Peyer's patch (tissue), 4 donors: ENCODE results near the gene AUTS2. TPM values are rescaled to one million over a fixed set of nuclear protein-coding genes. Genes with fewer than 3 reads are reported as not detected.

Source experiments
- DNase-seq, 3 donors: peaks; one replicate each; pipeline ENCODE4 v3.0.0-alpha.2; 2017 to 2019
- H3K27ac ChIP-seq, 4 donors: fragments of 200-600 bp; sonication (generic); one replicate each; pipeline ENCODE4 v1.5.1; 2016 to 2019
- H3K27me3 ChIP-seq, 2 donors: fragments of 200-600 bp; sonication (generic); one replicate each; pipeline ENCODE4 v1.5.1; 2019
- H3K36me3 ChIP-seq, 3 donors: fragments of 200-600 bp; sonication (generic); one replicate each; pipeline ENCODE4 v1.5.1; 2016 to 2019
- H3K4me1 ChIP-seq, 4 donors: fragments of 200-600 bp; sonication (generic); one replicate each; pipeline ENCODE4 v1.5.1; 2016 to 2019
- H3K4me3 ChIP-seq, 4 donors: fragments of 200-600 bp; sonication (generic); 1 replicate in 3 of 4; 2 replicates in 1 of 4; pipeline ENCODE4 v1.5.1; 2016 to 2019; ENCODE audit warnings: mild to moderate bottlenecking in 1 of 4
- H3K9me3 ChIP-seq, 4 donors: fragments of 200-600 bp; sonication (generic); one replicate each; pipeline ENCODE4 v1.5.1; 2016 to 2019; ENCODE audit warnings: mild to moderate bottlenecking in 1 of 4
- CTCF ChIP-seq, 6 experiments: fragments of 450-650 bp in 4 of 6; fragments of 200-600 bp in 2 of 6; sonication (generic) in 1 of 6; IDR thresholded peaks; one replicate each; pipeline ENCODE4 v1.5.1; 2017 to 2019; ENCODE audit warnings: antibody characterized with exemption in 6 of 6, mild to moderate bottlenecking in 3 of 6, moderate library complexity in 1 of 6
- POLR2A ChIP-seq, 2 donors: fragments of 450-650 bp; IDR thresholded peaks; one replicate each; pipeline ENCODE4 v1.5.1; 2017; ENCODE audit warnings: antibody characterized with exemption in 2 of 2, mild to moderate bottlenecking in 2 of 2, moderate library complexity in 2 of 2
- total RNA-seq, 4 donors: library from RNA; depleted of rRNA; stranded (reverse); fragments of >200 nt; gene quantifications; one replicate each; pipeline ENCODE4 v1.1.0, GENCODE V29; 2016

AUTS2 gene
- total RNA-seq, 4 donors from 2014 or later = 55.9 to 90.0 (median 72.6) TPM

GRCh38 chr7:70387217-70387616, 788.9 kb downstream of the AUTS2 start:
- Histone ChIP-seq H3K9me3 (no peaks in the 10 kb centered on the region), H3K4me3 (no peak overlapping the region), H3K4me1 (no peaks in the 10 kb centered on the region), H3K27ac (no peak overlapping the region), H3K27me3 (no peaks in the 10 kb centered on the region), H3K36me3 (no peaks in the 10 kb centered on the region)
- DNase-seq = no peak
- TF ChIP-seq CTCF (IDR thresholded peaks at IDR 0.05) (no peak), POLR2A (IDR thresholded peaks at IDR 0.05) (no peak)

GRCh38 chr7:70389531-70390151, 791.4 kb downstream of the AUTS2 start:
- no peaks in the 10 kb centered on the region for H3K4me1 ChIP-seq
- TF ChIP-seq CTCF (IDR thresholded peaks at IDR 0.05) (no peak), POLR2A (IDR thresholded peaks at IDR 0.05) (no peak)
- no peaks in the 10 kb centered on the region for H3K36me3 ChIP-seq
- no peaks in the 10 kb centered on the region for H3K27me3 ChIP-seq
- no peak overlapping the region for H3K4me3 ChIP-seq
- H3K27ac ChIP-seq = no peak overlapping the region
- no peak for DNase-seq
- H3K9me3 ChIP-seq = no peaks in the 10 kb centered on the region

GRCh38 chr7:70390251-70390650, 792.0 kb downstream of the AUTS2 start:
- Histone ChIP-seq H3K9me3 (no peaks in the 10 kb centered on the region), H3K36me3 (no peaks in the 10 kb centered on the region), H3K4me1 (no peaks in the 10 kb centered on the region), H3K4me3 (no peak overlapping the region), H3K27ac (no peak overlapping the region), H3K27me3 (no peaks in the 10 kb centered on the region)
- DNase-seq = no peak
- TF ChIP-seq CTCF (IDR thresholded peaks at IDR 0.05) (no peak), POLR2A (IDR thresholded peaks at IDR 0.05) (no peak)

GRCh38 chr7:70392256-70392876, 794.1 kb downstream of the AUTS2 start:
- TF ChIP-seq POLR2A (IDR thresholded peaks at IDR 0.05) (no peak), CTCF (IDR thresholded peaks at IDR 0.05) (no peak)
- no peaks in the 10 kb centered on the region for H3K36me3 ChIP-seq
- H3K4me3 ChIP-seq = no peak overlapping the region
- no peaks in the 10 kb centered on the region for H3K27me3 ChIP-seq
- no peaks in the 10 kb centered on the region for H3K4me1 ChIP-seq
- DNase-seq = no peak
- no peaks in the 10 kb centered on the region for H3K9me3 ChIP-seq
- no peak overlapping the region for H3K27ac ChIP-seq

GRCh38 chr7:70392877-70393435, 794.7 kb downstream of the AUTS2 start:
- no peak overlapping the region for H3K4me3 ChIP-seq
- H3K27ac ChIP-seq = no peak overlapping the region
- H3K27me3 ChIP-seq = no peaks in the 10 kb centered on the region
- H3K9me3 ChIP-seq = no peaks in the 10 kb centered on the region
- TF ChIP-seq POLR2A (IDR thresholded peaks at IDR 0.05) (no peak), CTCF (IDR thresholded peaks at IDR 0.05) (no peak)
- H3K4me1 ChIP-seq = no peaks in the 10 kb centered on the region
- no peak for DNase-seq
- H3K36me3 ChIP-seq = no peaks in the 10 kb centered on the region
